HEK293 (cell line): ENCODE data around the gene GTF3C5.
A peak's percentile ranks its signal among the peaks of the same experiment; 100 is the strongest.

Source experiments
- CTCF ChIA-PET: fragments of 350-600 bp; formaldehyde crosslinking; extraction: SDS; loops from one replicate; lab custom pipeline; 2021; ENCODE audit warnings: antibody characterized with exemption; lab: Yijun Ruan, JAX
- POLR2A ChIA-PET: fragments of 300-600 bp; formaldehyde crosslinking; extraction: SDS; loops from one replicate; lab custom pipeline; 2020; ENCODE audit warnings: antibody characterized with exemption, inconsistent platforms; lab: Yijun Ruan, JAX
- H3K27ac ChIP-seq: fragments of 200-500 bp; sonication (Bioruptor generic); 2 replicates; pipeline ENCODE4 v1.5.1; 2014; ENCODE audit warnings: low read depth, low read length, control low read depth, inconsistent platforms; ENCODE audit errors: extremely low read depth
- H3K36me3 ChIP-seq, 2 experiments: fragments of 200-500 bp in 1 of 2; sonication (Bioruptor generic) in 1 of 2; 1 replicate in 1 of 2; 2 replicates in 1 of 2; pipeline ENCODE4 v1.5.1; 2014 to 2017; ENCODE audit warnings: inconsistent platforms in 2 of 2, low read length in 2 of 2; ENCODE audit not compliant: control insufficient read depth in 2 of 2, insufficient read depth in 1 of 2
- H3K4me1 ChIP-seq: fragments of 200-500 bp; sonication (Bioruptor generic); 2 replicates; pipeline ENCODE4 v1.5.1; 2014; ENCODE audit warnings: mild to moderate bottlenecking, low read length, inconsistent platforms; ENCODE audit not compliant: control insufficient read depth, insufficient read depth
- H3K4me3 ChIP-seq: 2 replicates; pipeline ENCODE4 v1.5.1; 2011; ENCODE audit warnings: low read depth, mild to moderate bottlenecking, control low read depth, low read length, moderate library complexity
- H3K9me3 ChIP-seq: fragments of 200-500 bp; sonication (Bioruptor generic); 2 replicates; pipeline ENCODE4 v1.5.1; 2014; ENCODE audit warnings: low read depth, low read length, inconsistent platforms; ENCODE audit not compliant: control insufficient read depth, insufficient read depth
- KLF7 ChIP-seq: fragments of 450-650 bp; formaldehyde crosslinking; IDR thresholded peaks from 2 replicates; pipeline ENCODE4 v1.5.1; 2016; ENCODE audit warnings: missing biosample characterization, missing genetic modification characterization, borderline replicate concordance
- SP2 ChIP-seq: fragments of 450-650 bp; formaldehyde crosslinking; IDR thresholded peaks from 2 replicates; pipeline ENCODE4 v1.5.1; 2016; ENCODE audit warnings: missing biosample characterization, missing genetic modification characterization
- SP3 ChIP-seq: fragments of 450-650 bp; formaldehyde crosslinking; IDR thresholded peaks from 2 replicates; pipeline ENCODE4 v1.5.1; 2016; ENCODE audit warnings: missing biosample characterization, missing genetic modification characterization
- ZFP3 ChIP-seq: fragments of 450-650 bp; formaldehyde crosslinking; IDR thresholded peaks from 2 replicates; pipeline ENCODE4 v1.5.1; 2016; ENCODE audit warnings: low read depth, missing biosample characterization, missing genetic modification characterization
- ZNF146 ChIP-seq: fragments of 450-650 bp; formaldehyde crosslinking; IDR thresholded peaks from 2 replicates; pipeline ENCODE4 v1.5.1; 2016; ENCODE audit warnings: missing biosample characterization, missing genetic modification characterization
- ZNF155 ChIP-seq: fragments of 450-650 bp; formaldehyde crosslinking; IDR thresholded peaks from 2 replicates; pipeline ENCODE4 v1.5.1; 2016; ENCODE audit warnings: missing biosample characterization, missing genetic modification characterization
- ZNF184 ChIP-seq: fragments of 450-650 bp; IDR thresholded peaks from 2 replicates; pipeline ENCODE4 v1.5.1; 2018; ENCODE audit warnings: missing biosample characterization, mild to moderate bottlenecking, missing genetic modification characterization
- ZNF23 ChIP-seq: fragments of 450-650 bp; formaldehyde crosslinking; IDR thresholded peaks from 2 replicates; pipeline ENCODE4 v1.5.1; 2016; ENCODE audit warnings: missing biosample characterization, missing genetic modification characterization, borderline replicate concordance
- ZNF324 ChIP-seq: fragments of 450-650 bp; formaldehyde crosslinking; IDR thresholded peaks from 2 replicates; pipeline ENCODE4 v1.5.1; 2016; ENCODE audit warnings: missing biosample characterization, missing genetic modification characterization
- ZNF549 ChIP-seq: fragments of 450-650 bp; IDR thresholded peaks from 2 replicates; pipeline ENCODE4 v1.5.1; 2018; ENCODE audit warnings: missing biosample characterization, missing genetic modification characterization, mild to moderate bottlenecking, inconsistent platforms, moderate library complexity
- ZNF626 ChIP-seq: fragments of 450-650 bp; sonication (Bioruptor Pico); formaldehyde crosslinking; IDR thresholded peaks from 2 replicates; pipeline ENCODE4 v1.5.1; 2018; ENCODE audit warnings: missing biosample characterization, missing genetic modification characterization, inconsistent platforms
- ZNF639 ChIP-seq: fragments of 450-650 bp; formaldehyde crosslinking; IDR thresholded peaks from 2 replicates; pipeline ENCODE4 v1.5.1; 2016; ENCODE audit warnings: missing biosample characterization, missing genetic modification characterization
- ZNF768 ChIP-seq: fragments of 450-650 bp; formaldehyde crosslinking; IDR thresholded peaks from 2 replicates; pipeline ENCODE4 v1.5.1; 2018; ENCODE audit warnings: missing biosample characterization, mild to moderate bottlenecking, missing genetic modification characterization
- ZNF791 ChIP-seq: fragments of 450-650 bp; formaldehyde crosslinking; IDR thresholded peaks from 2 replicates; pipeline ENCODE4 v1.5.1; 2016; ENCODE audit warnings: missing biosample characterization, missing genetic modification characterization
- TF ChIP-seq, protein P1 (sequence below): fragments of 450-650 bp; formaldehyde crosslinking; IDR thresholded peaks from 2 replicates; pipeline ENCODE4 v1.5.1; 2016; ENCODE audit warnings: missing biosample characterization, missing genetic modification characterization
- TF ChIP-seq, protein P2 (sequence below): fragments of 450-650 bp; formaldehyde crosslinking; IDR thresholded peaks from 2 replicates; pipeline ENCODE4 v1.5.1; 2017; ENCODE audit warnings: missing biosample characterization, missing genetic modification characterization
- TF ChIP-seq, protein P3 (sequence below): fragments of 450-650 bp; formaldehyde crosslinking; IDR thresholded peaks from 2 replicates; pipeline ENCODE4 v1.5.1; 2016; ENCODE audit warnings: missing biosample characterization, missing genetic modification characterization
- TF ChIP-seq, protein P4 (sequence below): IDR thresholded peaks from 2 replicates; pipeline ENCODE4 v1.6.1; 2011; ENCODE audit warnings: mild to moderate bottlenecking, low read depth, low read length, borderline replicate concordance
- TF ChIP-seq, protein P5 (sequence below): fragments of 450-650 bp; formaldehyde crosslinking; IDR thresholded peaks from 2 replicates; pipeline ENCODE4 v1.5.1; 2017; ENCODE audit warnings: missing biosample characterization, missing genetic modification characterization

The GTF3C5 gene

DNA sequence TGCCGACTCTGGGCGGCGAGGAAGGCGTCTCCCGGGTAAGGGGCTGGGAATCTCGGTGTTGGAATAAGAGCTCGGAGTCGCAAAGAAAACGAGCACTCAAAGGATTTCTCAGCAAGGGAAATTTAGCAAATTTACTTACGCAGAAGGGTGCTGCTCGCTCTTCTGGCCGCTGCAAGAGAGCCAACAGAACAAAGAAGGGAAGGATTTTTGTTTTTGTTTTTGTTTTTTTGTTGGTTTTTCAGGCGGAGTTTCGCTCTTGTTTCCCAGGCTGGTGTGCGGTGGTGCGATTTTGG, 279 bp downstream of the GTF3C5 start (continued):
- TF ChIP-seq, protein P1, sequence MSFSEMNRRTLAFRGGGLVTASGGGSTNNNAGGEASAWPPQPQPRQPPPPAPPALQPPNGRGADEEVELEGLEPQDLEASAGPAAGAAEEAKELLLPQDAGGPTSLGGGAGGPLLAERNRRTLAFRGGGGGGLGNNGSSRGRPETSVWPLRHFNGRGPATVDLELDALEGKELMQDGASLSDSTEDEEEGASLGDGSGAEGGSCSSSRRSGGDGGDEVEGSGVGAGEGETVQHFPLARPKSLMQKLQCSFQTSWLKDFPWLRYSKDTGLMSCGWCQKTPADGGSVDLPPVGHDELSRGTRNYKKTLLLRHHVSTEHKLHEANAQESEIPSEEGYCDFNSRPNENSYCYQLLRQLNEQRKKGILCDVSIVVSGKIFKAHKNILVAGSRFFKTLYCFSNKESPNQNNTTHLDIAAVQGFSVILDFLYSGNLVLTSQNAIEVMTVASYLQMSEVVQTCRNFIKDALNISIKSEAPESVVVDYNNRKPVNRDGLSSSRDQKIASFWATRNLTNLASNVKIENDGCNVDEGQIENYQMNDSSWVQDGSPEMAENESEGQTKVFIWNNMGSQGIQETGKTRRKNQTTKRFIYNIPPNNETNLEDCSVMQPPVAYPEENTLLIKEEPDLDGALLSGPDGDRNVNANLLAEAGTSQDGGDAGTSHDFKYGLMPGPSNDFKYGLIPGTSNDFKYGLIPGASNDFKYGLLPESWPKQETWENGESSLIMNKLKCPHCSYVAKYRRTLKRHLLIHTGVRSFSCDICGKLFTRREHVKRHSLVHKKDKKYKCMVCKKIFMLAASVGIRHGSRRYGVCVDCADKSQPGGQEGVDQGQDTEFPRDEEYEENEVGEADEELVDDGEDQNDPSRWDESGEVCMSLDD (tag by site-specific recombination), result 0 out of 2 replicates have a peak, but pooled peaks have one; percentile 4
- TF ChIP-seq ZNF626 (tag by site-specific recombination) (no peak), ZNF549 (tag by site-specific recombination) (no peak), ZNF23 (tag by site-specific recombination) (no peak), ZNF639 (no peak), ZNF146 (tag by site-specific recombination) (no peak; the same call in 1 of the 2 replicates), ZNF155 (no peak), ZNF324 (tag by site-specific recombination) (peak; percentile 5; the same call in 1 of the 2 replicates), ZFP3 (tag by site-specific recombination) (no peak), ZNF768 (tag by site-specific recombination) (no peak), ZNF791 (tag by site-specific recombination) (no peak)
- TF ChIP-seq, protein P2, sequence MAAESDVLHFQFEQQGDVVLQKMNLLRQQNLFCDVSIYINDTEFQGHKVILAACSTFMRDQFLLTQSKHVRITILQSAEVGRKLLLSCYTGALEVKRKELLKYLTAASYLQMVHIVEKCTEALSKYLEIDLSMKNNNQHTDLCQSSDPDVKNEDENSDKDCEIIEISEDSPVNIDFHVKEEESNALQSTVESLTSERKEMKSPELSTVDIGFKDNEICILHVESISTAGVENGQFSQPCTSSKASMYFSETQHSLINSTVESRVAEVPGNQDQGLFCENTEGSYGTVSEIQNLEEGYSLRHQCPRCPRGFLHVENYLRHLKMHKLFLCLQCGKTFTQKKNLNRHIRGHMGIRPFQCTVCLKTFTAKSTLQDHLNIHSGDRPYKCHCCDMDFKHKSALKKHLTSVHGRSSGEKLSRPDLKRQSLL (tag by site-specific recombination), result no peak
- TF ChIP-seq, protein P3, sequence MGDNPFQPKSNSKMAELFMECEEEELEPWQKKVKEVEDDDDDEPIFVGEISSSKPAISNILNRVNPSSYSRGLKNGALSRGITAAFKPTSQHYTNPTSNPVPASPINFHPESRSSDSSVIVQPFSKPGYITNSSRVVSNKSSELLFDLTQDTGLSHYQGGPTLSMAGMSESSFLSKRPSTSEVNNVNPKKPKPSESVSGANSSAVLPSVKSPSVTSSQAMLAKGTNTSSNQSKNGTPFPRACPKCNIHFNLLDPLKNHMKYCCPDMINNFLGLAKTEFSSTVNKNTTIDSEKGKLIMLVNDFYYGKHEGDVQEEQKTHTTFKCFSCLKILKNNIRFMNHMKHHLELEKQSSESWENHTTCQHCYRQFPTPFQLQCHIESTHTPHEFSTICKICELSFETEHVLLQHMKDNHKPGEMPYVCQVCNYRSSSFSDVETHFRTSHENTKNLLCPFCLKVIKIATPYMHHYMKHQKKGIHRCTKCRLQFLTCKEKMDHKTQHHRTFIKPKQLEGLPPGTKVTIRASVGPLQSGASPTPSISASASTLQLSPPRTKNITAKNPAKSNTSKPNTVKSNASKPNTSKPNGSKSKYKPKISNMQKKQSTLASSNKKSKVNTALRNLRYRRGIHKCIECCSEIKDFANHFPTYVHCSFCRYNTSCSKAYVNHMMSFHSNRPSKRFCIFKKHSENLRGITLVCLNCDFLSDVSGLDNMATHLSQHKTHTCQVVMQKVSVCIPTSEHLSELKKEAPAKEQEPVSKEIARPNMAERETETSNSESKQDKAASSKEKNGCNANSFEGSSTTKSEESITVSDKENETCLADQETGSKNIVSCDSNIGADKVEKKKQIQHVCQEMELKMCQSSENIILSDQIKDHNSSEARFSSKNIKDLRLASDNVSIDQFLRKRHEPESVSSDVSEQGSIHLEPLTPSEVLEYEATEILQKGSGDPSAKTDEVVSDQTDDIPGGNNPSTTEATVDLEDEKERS, result no peak

DNA sequence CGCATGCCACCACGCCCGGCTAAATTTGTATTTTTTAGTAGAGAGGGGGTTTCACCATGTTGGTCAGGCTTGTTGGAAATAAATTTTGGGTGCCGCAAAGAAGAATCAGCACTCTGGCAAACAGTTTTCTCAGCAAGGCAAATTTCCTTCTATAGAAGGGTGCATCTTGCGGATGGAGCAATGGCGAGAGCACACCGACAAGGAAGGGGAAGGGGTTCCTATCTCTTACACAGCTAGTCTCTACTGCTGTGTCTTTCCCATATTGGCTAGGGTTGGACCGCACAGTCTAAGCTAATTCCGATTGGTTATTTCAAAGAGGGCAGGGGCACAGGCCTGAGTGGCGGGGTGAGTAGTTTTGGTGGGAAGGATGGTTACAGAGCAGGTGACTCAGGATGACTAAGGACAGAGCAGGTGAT, 707 bp downstream of the GTF3C5 start:
- H3K4me1 ChIP-seq, result no peaks in the 10 kb centered on the region
- H3K9me3 ChIP-seq, result no peaks in the 10 kb centered on the region
- POLR2A ChIA-PET, result interaction anchor here (0.6 to 2.1 kb wide), 27 partner anchors 8 to 1753 kb away, joined by 3 to 26 read pairs (median 10); partner anchors contain the start of genes CACFD1, MED22, RPL7A and TSC1
- H3K27ac ChIP-seq, result no peak overlapping the region
- TF ChIP-seq, protein P4, sequence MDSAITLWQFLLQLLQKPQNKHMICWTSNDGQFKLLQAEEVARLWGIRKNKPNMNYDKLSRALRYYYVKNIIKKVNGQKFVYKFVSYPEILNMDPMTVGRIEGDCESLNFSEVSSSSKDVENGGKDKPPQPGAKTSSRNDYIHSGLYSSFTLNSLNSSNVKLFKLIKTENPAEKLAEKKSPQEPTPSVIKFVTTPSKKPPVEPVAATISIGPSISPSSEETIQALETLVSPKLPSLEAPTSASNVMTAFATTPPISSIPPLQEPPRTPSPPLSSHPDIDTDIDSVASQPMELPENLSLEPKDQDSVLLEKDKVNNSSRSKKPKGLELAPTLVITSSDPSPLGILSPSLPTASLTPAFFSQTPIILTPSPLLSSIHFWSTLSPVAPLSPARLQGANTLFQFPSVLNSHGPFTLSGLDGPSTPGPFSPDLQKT, result no peak
- TF ChIP-seq, protein P5, sequence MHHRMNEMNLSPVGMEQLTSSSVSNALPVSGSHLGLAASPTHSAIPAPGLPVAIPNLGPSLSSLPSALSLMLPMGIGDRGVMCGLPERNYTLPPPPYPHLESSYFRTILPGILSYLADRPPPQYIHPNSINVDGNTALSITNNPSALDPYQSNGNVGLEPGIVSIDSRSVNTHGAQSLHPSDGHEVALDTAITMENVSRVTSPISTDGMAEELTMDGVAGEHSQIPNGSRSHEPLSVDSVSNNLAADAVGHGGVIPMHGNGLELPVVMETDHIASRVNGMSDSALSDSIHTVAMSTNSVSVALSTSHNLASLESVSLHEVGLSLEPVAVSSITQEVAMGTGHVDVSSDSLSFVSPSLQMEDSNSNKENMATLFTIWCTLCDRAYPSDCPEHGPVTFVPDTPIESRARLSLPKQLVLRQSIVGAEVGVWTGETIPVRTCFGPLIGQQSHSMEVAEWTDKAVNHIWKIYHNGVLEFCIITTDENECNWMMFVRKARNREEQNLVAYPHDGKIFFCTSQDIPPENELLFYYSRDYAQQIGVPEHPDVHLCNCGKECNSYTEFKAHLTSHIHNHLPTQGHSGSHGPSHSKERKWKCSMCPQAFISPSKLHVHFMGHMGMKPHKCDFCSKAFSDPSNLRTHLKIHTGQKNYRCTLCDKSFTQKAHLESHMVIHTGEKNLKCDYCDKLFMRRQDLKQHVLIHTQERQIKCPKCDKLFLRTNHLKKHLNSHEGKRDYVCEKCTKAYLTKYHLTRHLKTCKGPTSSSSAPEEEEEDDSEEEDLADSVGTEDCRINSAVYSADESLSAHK (tag by site-specific recombination), result no peak
- TF ChIP-seq ZNF184 (peak; percentile 86; the same call in 1 of the 2 replicates), SP3 (tag by site-specific recombination) (peak; percentile 33; the same call in 1 of the 2 replicates), SP2 (tag by site-specific recombination) (peak; percentile 56), KLF7 (tag by site-specific recombination) (no peak)
- TF ChIP-seq, protein P1 (tag by site-specific recombination), result no peak
- peaks cover 0 to 31% of the 10 kb centered on the region in 2 experiments; a peak in 1 of 3 replicates for H3K36me3 ChIP-seq
- CTCF ChIA-PET, result interaction anchor here (0.5 to 5.2 kb wide), 16 partner anchors 9 to 459 kb away, joined by 3 to 78 read pairs (median 4); no protein-coding TSS in a partner anchor
- H3K4me3 ChIP-seq, result peak overlapping the region; percentile 75
